GM12872 (cell line): Measurements from ENCODE around the gene NRXN2.

ENCODE experiments used
- CTCF ChIP-seq: IDR thresholded peaks from 3 replicates; pipeline ENCODE4 v1.5.1; 2011; ENCODE audit warnings: low read depth, mild to moderate bottlenecking, low read length, moderate library complexity; ENCODE audit not compliant: insufficient read depth

NRXN2 gene

DNA sequence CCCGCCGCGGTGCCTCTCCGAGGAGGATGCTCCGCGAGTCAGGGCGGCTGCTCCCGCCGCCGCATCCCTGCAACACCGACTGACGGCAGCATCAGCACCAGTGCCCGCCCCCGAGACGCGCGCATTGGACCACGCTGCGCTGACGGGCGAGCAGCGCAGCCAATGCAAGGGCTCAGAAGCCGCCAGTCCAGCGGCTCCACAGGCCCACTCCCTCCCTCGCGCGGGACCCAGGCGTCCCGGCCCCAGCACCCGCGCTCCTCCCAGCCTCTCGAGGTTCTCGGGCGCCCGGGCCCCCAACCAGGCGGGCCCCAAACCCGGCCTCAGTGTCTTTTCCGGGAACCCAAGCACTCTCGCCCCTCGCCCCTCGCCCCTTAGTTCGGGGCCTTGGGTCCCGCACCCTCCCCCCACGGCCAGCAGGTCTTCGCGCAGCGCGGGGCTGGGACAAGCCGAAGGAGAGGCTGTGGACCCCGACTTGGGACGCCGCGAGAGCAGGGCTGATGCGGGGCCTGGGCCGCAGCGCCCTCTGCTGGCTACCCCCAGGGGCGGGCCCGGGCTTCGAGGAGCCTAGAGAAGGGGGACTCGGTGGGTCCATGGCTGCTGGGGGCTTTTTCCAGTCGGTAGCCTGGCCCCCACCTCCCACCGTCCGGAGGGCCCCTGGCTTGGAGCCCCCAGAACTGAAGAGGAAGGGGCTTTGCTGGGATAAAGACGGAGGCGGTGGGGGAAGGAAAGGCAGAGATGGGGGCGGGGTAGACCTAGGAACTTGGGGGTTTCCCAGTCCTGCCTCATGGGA, at the start of gene NRXN2:
NRXN2 (minus strand) TSS at position 81 of the 790 bp plus-strand sequence. CDS start 9,498 bp downstream, outside the sequence.
- TF ChIP-seq CTCF, result peak; percentile 93

DNA sequence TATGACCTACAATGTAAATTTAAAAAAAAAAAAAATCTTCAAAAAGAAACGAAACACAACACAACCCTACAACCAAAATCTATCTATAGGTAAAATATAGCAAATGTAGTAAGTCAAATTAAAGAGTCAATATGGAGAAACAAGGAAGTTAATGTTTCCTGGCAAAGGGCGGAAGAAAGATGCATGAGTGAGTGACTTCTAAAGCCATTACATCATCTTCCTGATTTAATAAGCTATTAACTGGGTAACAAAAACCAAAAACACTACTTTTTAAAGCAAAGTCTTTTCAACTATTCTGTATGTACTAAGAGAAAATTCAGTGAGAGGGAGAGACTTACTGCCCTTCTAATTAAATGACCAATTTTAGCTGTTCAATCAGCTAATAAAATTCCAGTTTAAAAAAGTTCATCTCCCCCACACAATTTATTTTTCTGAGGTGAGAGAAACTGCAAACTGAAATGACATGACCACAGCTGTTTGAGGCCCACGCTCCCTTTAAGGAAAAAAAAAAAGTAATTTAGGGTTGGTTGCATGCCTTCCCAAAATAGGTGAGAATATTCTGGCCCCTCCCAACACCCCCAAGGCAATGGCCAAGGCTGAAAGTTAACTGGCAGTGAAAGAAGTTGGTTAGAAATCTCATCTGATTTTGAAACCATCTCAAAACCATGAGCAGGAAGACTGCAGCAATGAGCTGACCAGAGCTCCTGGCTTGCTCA, 49.5 kb upstream of the NRXN2 start:
- no peak for TF ChIP-seq CTCF

DNA sequence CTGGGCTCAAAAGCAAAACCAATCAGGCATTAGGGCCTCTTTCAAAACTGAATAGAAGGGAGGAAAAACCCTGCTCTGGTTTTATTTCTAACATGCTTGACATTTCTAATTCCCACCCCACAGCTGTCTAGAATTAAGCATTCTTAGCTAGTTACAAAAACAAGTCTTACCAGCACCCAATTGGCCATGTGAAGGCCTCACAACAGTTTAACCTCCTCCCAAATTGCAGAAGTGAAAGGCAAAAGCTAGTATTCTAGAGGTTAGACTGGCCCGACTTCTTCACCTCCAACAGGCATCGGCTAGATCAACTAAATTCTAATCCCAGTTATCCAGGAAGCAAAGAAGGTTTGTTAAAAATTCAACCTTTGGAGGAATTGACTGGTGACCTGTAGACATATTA, 48.9 kb upstream of the NRXN2 start:
- TF ChIP-seq CTCF, result no peak

GRCh38 chr11:64770120-64770519, 47.1 kb upstream of the NRXN2 start:
- no peak for TF ChIP-seq CTCF

DNA sequence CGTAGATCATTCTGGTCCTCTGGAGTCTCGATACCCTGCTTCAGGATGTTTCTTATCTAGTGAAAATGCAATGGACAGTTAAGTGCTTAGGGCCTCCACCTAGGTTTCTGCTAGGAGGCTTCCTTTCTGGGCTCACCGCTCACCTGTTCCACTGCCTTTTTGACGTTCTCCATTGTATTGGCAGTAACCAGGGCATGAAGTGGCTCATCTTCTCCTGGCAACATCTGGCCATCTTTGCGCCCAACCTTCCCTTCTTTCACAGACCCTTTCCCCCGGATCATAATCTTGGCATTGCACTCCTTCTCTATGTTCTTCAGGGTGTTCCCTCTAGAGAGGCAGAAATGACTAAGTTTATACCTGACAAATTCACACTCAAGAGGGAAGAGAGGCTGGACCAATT, 46.3 kb upstream of the NRXN2 start:
- TF ChIP-seq CTCF, result no peak

DNA sequence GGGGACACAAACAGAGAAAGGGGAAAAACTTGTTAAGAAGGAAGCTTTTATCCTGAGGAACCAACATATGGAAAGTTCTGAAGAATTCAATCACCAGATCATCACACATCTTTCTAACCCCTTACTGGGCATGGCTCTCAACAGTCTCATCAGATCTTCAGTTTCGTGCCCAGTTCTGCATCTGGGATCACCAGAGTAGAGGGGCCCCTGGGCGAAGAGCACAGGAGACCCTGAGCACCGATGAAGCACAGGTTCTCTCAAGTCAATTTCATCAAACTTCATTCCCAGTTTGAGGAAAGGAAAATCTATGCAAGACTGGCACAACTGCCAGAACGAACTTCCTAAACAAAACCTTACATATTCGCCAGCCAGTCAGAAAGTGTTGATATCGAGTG, 45.3 kb upstream of the NRXN2 start:
- TF ChIP-seq CTCF, result no peak

GRCh38 chr11:64767344-64768299, 44.6 kb upstream of the NRXN2 start:
- TF ChIP-seq CTCF, result peak; percentile 85
